Smooth muscle cell (in vitro differentiated cells): Measurements from ENCODE around the gene AP1S1. TPM values are rescaled to one million over a fixed set of nuclear protein-coding genes. Genes with fewer than 3 reads are reported as not detected.

Experiments used
- DNase-seq: peaks from one replicate; lab custom pipeline; 2025; ENCODE audit not compliant: unreplicated experiment; lab: John Stamatoyannopoulos, UW
- H2AFZ ChIP-seq: fragments of 200-600 bp; sonication (generic); 2 replicates; pipeline ENCODE4 v1.6.0; 2016; ENCODE audit warnings: antibody characterized with exemption, low read depth, mild to moderate bottlenecking
- H3F3A ChIP-seq: fragments of 200-600 bp; sonication (generic); 2 replicates; pipeline ENCODE4 v1.6.0; 2017; ENCODE audit warnings: antibody characterized with exemption, low read depth
- H3K27ac ChIP-seq: fragments of 200-600 bp; sonication (generic); 2 replicates; pipeline ENCODE4 v1.5.1; 2016; ENCODE audit warnings: low read depth, mild to moderate bottlenecking
- H3K27me3 ChIP-seq: fragments of 200-600 bp; sonication (generic); 2 replicates; pipeline ENCODE4 v1.6.1; 2016; ENCODE audit warnings: low read depth, mild to moderate bottlenecking
- H3K36me3 ChIP-seq: fragments of 200-600 bp; sonication (generic); 2 replicates; pipeline ENCODE4 v1.5.1; 2016; ENCODE audit warnings: low read depth
- H3K4me1 ChIP-seq: fragments of 200-600 bp; sonication (generic); 2 replicates; pipeline ENCODE4 v1.5.1; 2016; ENCODE audit warnings: low read depth
- H3K4me2 ChIP-seq: fragments of 200-600 bp; sonication (generic); 2 replicates; pipeline ENCODE4 v1.6.0; 2016; ENCODE audit warnings: mild to moderate bottlenecking
- H3K4me3 ChIP-seq: fragments of 200-600 bp; sonication (generic); 2 replicates; pipeline ENCODE4 v1.5.1; 2016; ENCODE audit warnings: mild to moderate bottlenecking
- H3K79me2 ChIP-seq: fragments of 200-600 bp; sonication (generic); 2 replicates; pipeline ENCODE4 v1.6.0; 2016; ENCODE audit warnings: low read depth, mild to moderate bottlenecking
- H3K9ac ChIP-seq: fragments of 200-600 bp; sonication (generic); 2 replicates; pipeline ENCODE4 v1.6.0; 2016; ENCODE audit warnings: low read depth
- H3K9me3 ChIP-seq: fragments of 200-600 bp; sonication (generic); replicated peaks from 2 replicates; pipeline ENCODE4 v1.5.1; 2016; ENCODE audit warnings: low read depth
- H4K20me1 ChIP-seq: fragments of 200-600 bp; sonication (generic); 2 replicates; pipeline ENCODE4 v1.6.0; 2016; ENCODE audit warnings: low read depth
- whole genome bisulfite sequencing: methylation state at CpG from one replicate; pipeline ENCODE4 v1.1.7; 2016; ENCODE audit warnings: low lambda C conversion rate; 5-methylcytosine and 5-hydroxymethylcytosine counted together
- polyA plus RNA-seq: library from polyadenylated mRNA; unstranded; fragments of >200 nt; fragmentation: Nextera tagmentation; extraction: Ambion mirVana; gene quantifications from 2 replicates; pipeline ENCODE4 v1.2.1, GENCODE V29; 2016
- total RNA-seq: library from RNA; depleted of rRNA; stranded (reverse); fragments of >200 nt; gene quantifications from 2 replicates; pipeline ENCODE4 v1.2.3, GENCODE V29; 2014
- TF ChIP-seq, protein P1 (sequence below): fragments of 200-600 bp; sonication (generic); IDR thresholded peaks from 2 replicates; pipeline ENCODE4 v1.5.1; 2017; ENCODE audit warnings: borderline replicate concordance, mild to moderate bottlenecking, antibody characterized with exemption; ENCODE audit not compliant: insufficient read depth, poor library complexity, severe bottlenecking

Gene AP1S1
- total and polyA plus RNA-seq, 2 experiments from 2014 or later: 44.0 to 104 TPM

DNA sequence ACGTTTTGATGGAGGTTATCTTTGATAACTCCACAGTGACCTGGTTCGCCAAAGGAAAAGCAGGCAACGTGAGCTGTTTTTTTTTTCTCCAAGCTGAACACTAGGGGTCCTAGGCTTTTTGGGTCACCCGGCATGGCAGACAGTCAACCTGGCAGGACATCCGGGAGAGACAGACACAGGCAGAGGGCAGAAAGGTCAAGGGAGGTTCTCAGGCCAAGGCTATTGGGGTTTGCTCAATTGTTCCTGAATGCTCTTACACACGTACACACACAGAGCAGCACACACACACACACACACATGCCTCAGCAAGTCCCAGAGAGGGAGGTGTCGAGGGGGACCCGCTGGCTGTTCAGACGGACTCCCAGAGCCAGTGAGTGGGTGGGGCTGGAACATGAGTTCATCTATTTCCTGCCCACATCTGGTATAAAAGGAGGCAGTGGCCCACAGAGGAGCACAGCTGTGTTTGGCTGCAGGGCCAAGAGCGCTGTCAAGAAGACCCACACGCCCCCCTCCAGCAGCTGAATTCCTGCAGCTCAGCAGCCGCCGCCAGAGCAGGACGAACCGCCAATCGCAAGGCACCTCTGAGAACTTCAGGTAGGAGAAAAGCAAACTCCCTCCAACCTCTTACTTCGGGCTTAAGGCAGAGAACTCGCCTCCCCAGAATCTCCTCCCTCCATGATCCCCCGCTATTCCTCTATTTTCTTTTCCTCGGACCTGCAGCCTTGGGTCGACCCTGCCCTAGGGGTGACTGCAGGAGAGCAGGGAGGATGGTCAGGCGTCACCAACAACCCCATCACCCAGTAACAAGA, 27.4 kb upstream of the AP1S1 start, which contains the start of gene SERPINE1:
Gene SERPINE1 (plus strand): TSS at position 454 of the 809 bp plus-strand sequence. CDS start 1,290 bp downstream, outside the sequence.
- no peak within 1 kb of the TSS for H2AFZ ChIP-seq
- TF ChIP-seq, protein P1, sequence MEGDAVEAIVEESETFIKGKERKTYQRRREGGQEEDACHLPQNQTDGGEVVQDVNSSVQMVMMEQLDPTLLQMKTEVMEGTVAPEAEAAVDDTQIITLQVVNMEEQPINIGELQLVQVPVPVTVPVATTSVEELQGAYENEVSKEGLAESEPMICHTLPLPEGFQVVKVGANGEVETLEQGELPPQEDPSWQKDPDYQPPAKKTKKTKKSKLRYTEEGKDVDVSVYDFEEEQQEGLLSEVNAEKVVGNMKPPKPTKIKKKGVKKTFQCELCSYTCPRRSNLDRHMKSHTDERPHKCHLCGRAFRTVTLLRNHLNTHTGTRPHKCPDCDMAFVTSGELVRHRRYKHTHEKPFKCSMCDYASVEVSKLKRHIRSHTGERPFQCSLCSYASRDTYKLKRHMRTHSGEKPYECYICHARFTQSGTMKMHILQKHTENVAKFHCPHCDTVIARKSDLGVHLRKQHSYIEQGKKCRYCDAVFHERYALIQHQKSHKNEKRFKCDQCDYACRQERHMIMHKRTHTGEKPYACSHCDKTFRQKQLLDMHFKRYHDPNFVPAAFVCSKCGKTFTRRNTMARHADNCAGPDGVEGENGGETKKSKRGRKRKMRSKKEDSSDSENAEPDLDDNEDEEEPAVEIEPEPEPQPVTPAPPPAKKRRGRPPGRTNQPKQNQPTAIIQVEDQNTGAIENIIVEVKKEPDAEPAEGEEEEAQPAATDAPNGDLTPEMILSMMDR: peak; percentile 13
- H3K27me3 ChIP-seq: no peaks in the 10 kb centered on the region
- peak within 1 kb of the TSS; percentile 100 for H3K27ac ChIP-seq
- H3K4me3 ChIP-seq: peak within 1 kb of the TSS; percentile 53
- peak within 1 kb of the TSS; percentile 96 for H3K9ac ChIP-seq
- peak within 1 kb of the TSS; percentile 88 for H3K4me2 ChIP-seq
- peaks cover 6% of the 10 kb centered on the region for H3K36me3 ChIP-seq
- WGBS: 15% methylated on average over 22 of the region's 22 CpGs
- H3F3A ChIP-seq: peaks cover 57% of the 10 kb centered on the region
- H3K79me2 ChIP-seq: peaks cover 14% of the 10 kb centered on the region
- no peaks in the 10 kb centered on the region for H3K9me3 ChIP-seq
- peak; percentile 75 for DNase-seq
- H3K4me1 ChIP-seq: peaks cover 20% of the 10 kb centered on the region
- H4K20me1 ChIP-seq: peaks cover 45% of the 10 kb centered on the region

DNA sequence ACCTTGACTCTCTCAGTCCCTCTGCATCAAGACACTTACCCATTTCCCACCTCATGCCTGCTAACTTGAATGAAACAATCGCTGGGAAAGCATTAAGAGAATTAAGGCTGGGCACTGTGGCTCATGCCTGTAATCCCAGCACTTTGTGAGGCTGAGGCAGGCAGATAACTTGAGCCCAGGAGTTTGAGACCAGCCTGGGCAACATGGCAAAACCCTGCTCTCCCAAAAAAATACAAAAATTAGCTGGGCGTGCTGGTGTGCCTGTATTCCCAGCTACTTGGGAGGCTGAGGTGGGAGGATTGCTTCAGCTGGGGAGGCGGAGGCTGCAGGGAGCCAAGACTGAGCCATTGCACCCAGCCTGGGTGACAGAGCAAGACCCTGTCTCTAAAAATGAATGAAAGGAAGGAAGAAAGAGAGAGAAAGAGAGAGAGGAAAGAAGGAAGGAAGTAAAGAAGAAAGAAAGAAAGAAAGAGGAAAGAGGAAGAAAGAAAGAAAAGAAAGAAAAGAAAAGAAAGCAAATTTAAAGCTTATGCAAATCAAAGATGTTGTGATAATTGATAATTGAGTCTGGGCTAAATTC, 26.7 kb upstream of the AP1S1 start:
- Histone ChIP-seq H3K36me3 (peaks cover 6% of the 10 kb centered on the region), H3F3A (peaks cover 62% of the 10 kb centered on the region), H3K27me3 (no peaks in the 10 kb centered on the region), H4K20me1 (peaks cover 52% of the 10 kb centered on the region), H3K4me1 (peaks cover 13% of the 10 kb centered on the region), H3K9ac (peak overlapping the region; percentile 79), H3K4me3 (peak overlapping the region; percentile 53), H3K4me2 (peak overlapping the region; percentile 88), H3K9me3 (no peaks in the 10 kb centered on the region), H2AFZ (no peak overlapping the region), H3K79me2 (peaks cover 14% of the 10 kb centered on the region), H3K27ac (peak overlapping the region; percentile 100)
- 62% methylated on average over 3 of the region's 3 CpGs for WGBS
- TF ChIP-seq, protein P1: no peak
- DNase-seq: no peak

DNA sequence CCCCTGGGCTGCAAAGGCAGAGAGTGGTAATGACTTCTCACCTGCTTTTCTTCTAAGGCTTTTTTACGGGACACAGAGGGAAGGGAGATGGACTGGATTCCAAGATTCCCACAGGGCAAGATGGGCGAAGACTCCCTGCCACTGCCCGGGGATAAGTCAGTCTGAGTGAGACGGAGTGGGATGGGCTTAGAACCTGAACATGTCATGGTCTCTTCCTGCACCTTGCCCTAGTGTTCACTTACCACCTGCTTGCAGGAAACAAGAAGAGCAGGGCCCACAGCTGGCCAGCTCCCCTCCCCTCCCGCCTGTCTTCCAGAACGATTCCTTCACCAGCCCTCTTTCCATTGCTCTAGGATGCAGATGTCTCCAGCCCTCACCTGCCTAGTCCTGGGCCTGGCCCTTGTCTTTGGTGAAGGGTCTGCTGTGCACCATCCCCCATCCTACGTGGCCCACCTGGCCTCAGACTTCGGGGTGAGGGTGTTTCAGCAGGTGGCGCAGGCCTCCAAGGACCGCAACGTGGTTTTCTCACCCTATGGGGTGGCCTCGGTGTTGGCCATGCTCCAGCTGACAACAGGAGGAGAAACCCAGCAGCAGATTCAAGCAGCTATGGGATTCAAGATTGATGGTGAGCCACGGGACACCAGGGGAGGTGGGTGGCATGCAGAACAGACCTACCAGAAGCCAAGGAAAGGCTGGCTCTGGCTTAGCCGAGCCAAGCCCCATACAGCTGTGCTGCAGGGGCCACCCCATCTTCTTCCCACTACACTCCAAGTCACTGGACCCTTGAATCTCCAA, 26.0 kb upstream of the AP1S1 start:
- Histone ChIP-seq H3K4me2 (peak overlapping the region; percentile 88), H3K79me2 (peaks cover 14% of the 10 kb centered on the region), H4K20me1 (peaks cover 57% of the 10 kb centered on the region), H3K4me1 (peaks cover 9% of the 10 kb centered on the region), H3K4me3 (peak overlapping the region; percentile 53), H3K36me3 (peaks cover 6% of the 10 kb centered on the region), H3F3A (peaks cover 60% of the 10 kb centered on the region), H2AFZ (no peak overlapping the region), H3K9ac (peak overlapping the region; percentile 79), H3K27me3 (no peaks in the 10 kb centered on the region), H3K9me3 (no peaks in the 10 kb centered on the region), H3K27ac (peak overlapping the region; percentile 100)
- TF ChIP-seq, protein P1: no peak
- no peak for DNase-seq
- WGBS: 80% methylated on average over 14 of the region's 14 CpGs
